22Rv1 (cell line): ENCODE results near the gene NMNAT2.

Source experiments
- H3K27ac ChIP-seq: fragments of 450-650 bp; 2 replicates; pipeline ENCODE4 v1.5.1; 2017
- ZFX ChIP-seq: fragments of 450-650 bp; IDR thresholded peaks from 2 replicates; pipeline ENCODE4 v1.6.1; 2017; ENCODE audit warnings: antibody characterized with exemption, borderline replicate concordance
- TF ChIP-seq, protein P1 (sequence below): fragments of 450-650 bp; IDR thresholded peaks from 2 replicates; pipeline ENCODE4 v1.5.1; 2017; ENCODE audit warnings: mild to moderate bottlenecking

The NMNAT2 gene

DNA sequence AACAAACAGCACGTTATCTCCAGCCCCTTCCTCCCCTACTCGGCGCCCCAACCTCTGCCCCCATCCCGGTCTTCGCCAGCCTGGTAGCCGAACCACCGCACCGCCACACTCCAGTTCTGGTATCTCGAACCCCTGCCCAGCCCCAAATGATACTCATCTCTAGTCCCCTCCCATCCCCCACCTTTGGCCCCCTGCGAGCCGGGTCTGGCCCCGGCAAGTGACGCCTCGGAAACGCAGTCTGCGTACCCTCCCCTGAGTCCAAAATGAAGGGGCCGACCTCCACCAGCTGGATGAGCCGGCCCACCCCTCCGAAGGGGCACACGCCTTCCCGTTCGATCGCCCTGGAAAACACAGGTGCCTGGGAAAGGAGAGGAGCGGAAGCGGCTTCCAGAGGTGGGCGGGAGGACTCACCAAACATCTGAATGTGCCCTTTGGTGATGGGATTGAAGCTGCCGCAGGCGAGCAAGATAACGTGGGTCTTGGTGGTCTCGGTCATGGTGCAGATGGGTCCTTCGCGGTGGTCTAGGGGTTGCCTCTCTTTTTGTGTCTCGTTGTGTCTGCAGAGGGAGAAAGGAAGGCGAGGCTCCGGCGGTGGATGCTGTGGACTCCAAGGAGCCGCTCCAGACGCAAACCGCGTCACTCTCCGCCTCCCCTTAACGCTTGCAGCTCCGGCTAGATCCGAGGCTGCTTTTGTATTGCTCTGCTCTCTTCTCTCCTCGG, at the start of gene NMNAT2:
Gene NMNAT2 (minus strand): TSS at position 609 of the 720 bp plus-strand sequence. CDS start 113 bp downstream, at position 496.
- H3K27ac ChIP-seq = peak within 1 kb of the TSS; percentile 54
- TF ChIP-seq, protein P1, sequence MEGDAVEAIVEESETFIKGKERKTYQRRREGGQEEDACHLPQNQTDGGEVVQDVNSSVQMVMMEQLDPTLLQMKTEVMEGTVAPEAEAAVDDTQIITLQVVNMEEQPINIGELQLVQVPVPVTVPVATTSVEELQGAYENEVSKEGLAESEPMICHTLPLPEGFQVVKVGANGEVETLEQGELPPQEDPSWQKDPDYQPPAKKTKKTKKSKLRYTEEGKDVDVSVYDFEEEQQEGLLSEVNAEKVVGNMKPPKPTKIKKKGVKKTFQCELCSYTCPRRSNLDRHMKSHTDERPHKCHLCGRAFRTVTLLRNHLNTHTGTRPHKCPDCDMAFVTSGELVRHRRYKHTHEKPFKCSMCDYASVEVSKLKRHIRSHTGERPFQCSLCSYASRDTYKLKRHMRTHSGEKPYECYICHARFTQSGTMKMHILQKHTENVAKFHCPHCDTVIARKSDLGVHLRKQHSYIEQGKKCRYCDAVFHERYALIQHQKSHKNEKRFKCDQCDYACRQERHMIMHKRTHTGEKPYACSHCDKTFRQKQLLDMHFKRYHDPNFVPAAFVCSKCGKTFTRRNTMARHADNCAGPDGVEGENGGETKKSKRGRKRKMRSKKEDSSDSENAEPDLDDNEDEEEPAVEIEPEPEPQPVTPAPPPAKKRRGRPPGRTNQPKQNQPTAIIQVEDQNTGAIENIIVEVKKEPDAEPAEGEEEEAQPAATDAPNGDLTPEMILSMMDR = no peak
- TF ChIP-seq ZFX = no peak

DNA sequence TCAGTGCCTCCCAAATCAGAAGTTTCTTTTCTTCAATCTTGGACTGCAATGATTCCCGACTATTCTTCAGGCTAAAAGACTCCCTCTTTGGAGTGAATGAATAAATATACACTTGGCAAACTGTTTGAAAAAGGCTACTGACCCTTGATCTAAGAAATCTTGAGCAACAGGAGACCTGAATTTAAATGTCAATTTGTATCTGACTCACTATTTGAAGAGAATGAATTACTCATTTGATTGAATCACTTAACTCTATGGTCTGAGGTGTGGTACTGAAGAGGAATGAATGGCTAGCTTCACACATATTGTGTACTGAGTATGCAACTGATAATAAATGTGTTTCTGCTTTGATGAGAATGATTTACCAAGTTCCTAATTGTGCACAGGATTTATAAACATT, 49.5 kb upstream of the NMNAT2 start:
- H3K27ac ChIP-seq = no peak overlapping the region
- TF ChIP-seq, protein P1 = no peak
- no peak for TF ChIP-seq ZFX

DNA sequence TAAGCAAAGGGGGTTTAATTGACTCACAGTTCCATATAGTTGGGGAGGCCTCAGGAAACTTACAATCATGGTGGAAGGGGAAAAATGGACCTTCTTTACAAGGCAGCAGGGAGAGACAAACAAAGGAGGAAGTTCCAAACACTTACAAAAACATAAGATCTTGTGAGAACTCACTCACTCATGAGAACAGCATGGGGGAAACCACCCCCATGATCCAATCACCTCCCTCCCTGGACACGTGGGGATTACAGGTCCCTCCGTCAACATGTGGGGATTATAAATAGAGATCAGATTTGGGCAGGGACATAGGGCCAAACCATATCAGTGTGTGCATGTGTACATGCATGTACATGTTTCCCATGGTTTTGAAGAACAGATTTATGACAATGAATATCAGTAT, 48.6 kb upstream of the NMNAT2 start:
- H3K27ac ChIP-seq = no peak overlapping the region
- TF ChIP-seq, protein P1 = no peak
- no peak for TF ChIP-seq ZFX

DNA sequence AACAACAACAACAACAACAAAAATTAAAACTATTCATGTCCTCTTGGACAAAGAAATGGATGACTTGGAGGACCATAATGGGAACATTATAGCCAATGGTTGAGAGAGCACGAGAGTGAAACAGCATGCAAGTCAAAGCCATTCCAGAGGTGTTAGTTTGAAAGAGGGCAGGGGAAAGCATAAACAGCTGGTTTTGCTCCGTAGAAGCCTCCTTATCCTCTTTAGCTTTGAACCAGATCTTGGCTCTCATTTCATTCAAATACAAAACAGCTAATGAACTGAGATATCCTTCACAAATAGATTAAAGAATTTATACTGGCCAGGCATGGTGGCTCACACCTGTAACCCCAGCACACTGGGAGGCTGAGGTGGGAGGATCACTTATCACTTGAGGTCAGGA, 45.4 kb upstream of the NMNAT2 start:
- H3K27ac ChIP-seq = no peak overlapping the region
- TF ChIP-seq, protein P1 = no peak
- TF ChIP-seq ZFX = no peak

DNA sequence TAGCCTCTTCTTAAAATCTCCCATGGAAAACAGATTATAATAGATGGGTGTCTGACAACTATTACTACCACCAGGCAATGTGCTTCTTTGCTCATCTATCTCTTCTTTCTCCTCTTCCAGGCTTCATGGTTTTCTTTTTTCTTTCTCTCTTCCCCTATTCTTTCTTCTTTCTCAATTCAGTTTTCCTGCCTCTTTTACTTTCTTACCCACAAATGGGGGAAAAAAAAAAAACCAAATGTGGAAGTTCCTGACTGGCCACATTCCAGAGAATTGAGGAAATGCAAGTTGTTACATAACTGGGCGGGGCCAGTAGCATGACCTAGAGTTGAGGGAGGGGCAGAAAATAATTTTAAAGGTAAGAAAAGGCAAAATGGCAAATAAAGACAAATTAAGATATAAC, 43.2 kb upstream of the NMNAT2 start:
- TF ChIP-seq, protein P1 = no peak
- TF ChIP-seq ZFX = no peak
- no peak overlapping the region for H3K27ac ChIP-seq

DNA sequence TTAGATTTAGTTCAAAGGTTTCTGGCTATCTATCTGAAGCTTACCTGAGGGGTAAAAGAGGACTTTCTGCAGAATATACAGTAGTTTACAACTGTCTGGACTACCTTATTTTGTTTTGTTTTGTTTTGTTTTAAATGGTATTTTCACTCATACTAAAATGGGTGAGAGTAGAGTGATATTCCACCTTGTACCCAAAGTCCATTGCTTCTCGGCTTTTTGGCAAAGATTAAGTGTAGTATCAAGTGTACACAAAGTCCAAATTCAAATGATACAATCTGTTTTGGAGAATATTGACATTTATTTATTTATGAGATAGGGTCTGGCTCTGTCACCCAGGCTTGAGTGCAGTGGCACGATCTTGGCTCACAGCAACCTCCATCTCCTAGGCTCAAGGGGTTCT, 42.4 kb upstream of the NMNAT2 start:
- no peak overlapping the region for H3K27ac ChIP-seq
- no peak for TF ChIP-seq ZFX
- TF ChIP-seq, protein P1 = no peak

DNA sequence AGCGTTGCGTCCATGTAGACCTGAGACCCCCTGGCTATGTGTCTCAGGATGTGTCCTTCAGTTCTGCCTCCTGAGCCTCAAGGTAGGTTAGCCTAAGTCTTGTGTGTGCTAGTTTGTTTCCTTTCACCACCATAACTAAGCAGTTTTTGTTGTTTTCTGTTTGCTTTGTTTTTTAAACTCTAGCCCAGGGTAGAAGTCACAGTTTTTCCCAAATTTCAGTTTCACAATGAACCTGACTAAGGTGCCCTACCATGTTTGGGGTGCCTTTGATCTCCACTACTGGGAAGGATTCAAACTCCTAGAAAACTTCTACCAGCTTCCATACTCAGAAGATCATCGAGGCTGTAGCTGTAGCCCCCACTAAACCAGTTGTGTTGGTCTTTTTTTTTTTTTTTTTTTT, 39.3 kb upstream of the NMNAT2 start:
- TF ChIP-seq ZFX = no peak
- TF ChIP-seq, protein P1 = no peak
- no peak overlapping the region for H3K27ac ChIP-seq
